GM19035 (cell line): ENCODE data around the gene SUSD3.
"Not testable (repeated sequence)": the region's sequence is repeated elsewhere in the genome, so short reads cannot be mapped to it uniquely, and the experiment has no call there.

Experiments
- ATAC-seq: cut with Tn5 transposase; IDR thresholded peaks from one replicate; pipeline ENCODE4 v1.9.1; 2021; ENCODE audit not compliant: unreplicated experiment

SUSD3 gene

GRCh38 chr9:93108291-93109041 lies 50.0 kb downstream of the SUSD3 start:
- no peak for ATAC-seq

GRCh38 chr9:93110311-93110855 lies 51.9 kb downstream of the SUSD3 start:
- ATAC-seq, result no peak

- no peak for ATAC-seq
These were observed 52.5 kb downstream of the SUSD3 start for GRCh38 chr9:93111001-93111370.

- ATAC-seq, result no peak
These were observed 53.0 kb downstream of the SUSD3 start for GRCh38 chr9:93111371-93112115.

GRCh38 chr9:93112116-93112863 lies 53.8 kb downstream of the SUSD3 start:
- ATAC-seq, result no peak

- ATAC-seq, result no peak
These were observed 54.4 kb downstream of the SUSD3 start for GRCh38 chr9:93112864-93113389.

GRCh38 chr9:93114169-93114983 lies 55.9 kb downstream of the SUSD3 start:
- no peak for ATAC-seq

- ATAC-seq, result no peak
These were observed 56.5 kb downstream of the SUSD3 start for GRCh38 chr9:93114984-93115335.

- no peak for ATAC-seq
These were observed 57.1 kb downstream of the SUSD3 start for GRCh38 chr9:93115486-93116071.

- ATAC-seq, result no peak
These were observed 57.8 kb downstream of the SUSD3 start for GRCh38 chr9:93116072-93116961.

GRCh38 chr9:93117521-93117920 lies 59.0 kb downstream of the SUSD3 start:
- not testable (repeated sequence) for ATAC-seq

GRCh38 chr9:93117924-93118862 lies 59.7 kb downstream of the SUSD3 start:
- no peak for ATAC-seq

- ATAC-seq, result no peak
These were observed 60.6 kb downstream of the SUSD3 start for GRCh38 chr9:93118863-93119702.

- ATAC-seq, result no peak
These were observed 61.1 kb downstream of the SUSD3 start for GRCh38 chr9:93119703-93119952.

- ATAC-seq, result peak; percentile 74
These were observed 61.7 kb downstream of the SUSD3 start for GRCh38 chr9:93119953-93120845.

- ATAC-seq, result no peak
These were observed 62.4 kb downstream of the SUSD3 start for GRCh38 chr9:93120846-93121315.
